ENCODE results near the gene WDR27. TPM values are rescaled to one million over a fixed set of nuclear protein-coding genes. Genes with fewer than 3 reads are reported as not detected.

The WDR27 gene
- 24.5 TPM for total RNA-seq

- H3K36me3 ChIP-seq (ENCODE audit: control insufficient read depth in 3 of 3, insufficient read depth in 3 of 3, low read length in 3 of 3) = peaks cover 2 to 11% (median 8%) of the 10 kb centered on the region in 3 donors
- H3K27me3 ChIP-seq (ENCODE audit: control insufficient read depth in 3 of 3, insufficient read depth in 3 of 3, low read length in 3 of 3) = no peaks in the 10 kb centered on the region
- no peaks in the 10 kb centered on the region for H3K9me3 ChIP-seq (ENCODE audit: control insufficient read depth in 3 of 3, low read length in 3 of 3)
- H3K9ac ChIP-seq (ENCODE audit: low read depth in 1 of 3, low read length in 3 of 3) = peak within 1 kb of the TSS; percentile 91 to 96 (median 93)
- peaks cover 30 to 52% (median 32%) of the 10 kb centered on the region in 3 donors for H3K4me1 ChIP-seq (ENCODE audit: control insufficient read depth in 3 of 3, insufficient read depth in 3 of 3, low read length in 3 of 3)
- peak within 1 kb of the TSS; percentile 90 to 98 (median 97) for H3K4me3 ChIP-seq (ENCODE audit: low read length in 3 of 3)
- H3K27ac ChIP-seq (ENCODE audit: low read depth, low read length) = peak within 1 kb of the TSS; percentile 95
Observed at GRCh38 chr6:169701954-169702839, at the start of gene WDR27, which contains the start of gene C6orf120. WDR27 (minus strand) TSS chr6:169702029; CDS start chr6:169689005, 13,024 bp downstream. C6orf120 (plus strand) TSS chr6:169702126; CDS start chr6:169702460, 334 bp downstream.

- no peaks in the 10 kb centered on the region for H3K27me3 ChIP-seq (ENCODE audit: control insufficient read depth in 3 of 3, insufficient read depth in 3 of 3, low read length in 3 of 3)
- H3K27ac ChIP-seq (ENCODE audit: low read depth, low read length) = no peak overlapping the region
- H3K4me1 ChIP-seq (ENCODE audit: control insufficient read depth in 3 of 3, insufficient read depth in 3 of 3, low read length in 3 of 3) = peaks cover 3 to 10% (median 7%) of the 10 kb centered on the region in 3 donors
- no peak overlapping the region for H3K4me3 ChIP-seq (ENCODE audit: low read length in 3 of 3)
- H3K36me3 ChIP-seq (ENCODE audit: control insufficient read depth in 3 of 3, insufficient read depth in 3 of 3, low read length in 3 of 3) = no peaks in the 10 kb centered on the region
- no peak overlapping the region for H3K9ac ChIP-seq (ENCODE audit: low read depth in 1 of 3, low read length in 3 of 3)
- no peaks in the 10 kb centered on the region for H3K9me3 ChIP-seq (ENCODE audit: control insufficient read depth in 3 of 3, low read length in 3 of 3)
Observed at GRCh38 chr6:169746556-169746955, 44.7 kb upstream of the WDR27 start.

GRCh38 chr6:169745405-169745804, 43.6 kb upstream of the WDR27 start:
- Histone ChIP-seq H3K27me3 (ENCODE audit: control insufficient read depth in 3 of 3, insufficient read depth in 3 of 3, low read length in 3 of 3) (no peaks in the 10 kb centered on the region), H3K9ac (ENCODE audit: low read depth in 1 of 3, low read length in 3 of 3) (no peak overlapping the region), H3K4me1 (ENCODE audit: control insufficient read depth in 3 of 3, insufficient read depth in 3 of 3, low read length in 3 of 3) (peaks cover under 1 to 5% (median 4%) of the 10 kb centered on the region in 3 donors), H3K27ac (ENCODE audit: low read depth, low read length) (no peak overlapping the region), H3K4me3 (ENCODE audit: low read length in 3 of 3) (no peak overlapping the region), H3K36me3 (ENCODE audit: control insufficient read depth in 3 of 3, insufficient read depth in 3 of 3, low read length in 3 of 3) (no peaks in the 10 kb centered on the region), H3K9me3 (ENCODE audit: control insufficient read depth in 3 of 3, low read length in 3 of 3) (no peaks in the 10 kb centered on the region)

GRCh38 chr6:169741344-169741743, 39.5 kb upstream of the WDR27 start:
- H3K36me3 ChIP-seq (ENCODE audit: control insufficient read depth in 3 of 3, insufficient read depth in 3 of 3, low read length in 3 of 3) = no peaks in the 10 kb centered on the region
- H3K9ac ChIP-seq (ENCODE audit: low read depth in 1 of 3, low read length in 3 of 3) = no peak overlapping the region
- H3K4me3 ChIP-seq (ENCODE audit: low read length in 3 of 3) = no peak overlapping the region
- no peaks in the 10 kb centered on the region for H3K27me3 ChIP-seq (ENCODE audit: control insufficient read depth in 3 of 3, insufficient read depth in 3 of 3, low read length in 3 of 3)
- H3K27ac ChIP-seq (ENCODE audit: low read depth, low read length) = no peak overlapping the region
- no peaks in the 10 kb centered on the region for H3K9me3 ChIP-seq (ENCODE audit: control insufficient read depth in 3 of 3, low read length in 3 of 3)
- peaks cover 14 to 18% (median 17%) of the 10 kb centered on the region in 3 donors for H3K4me1 ChIP-seq (ENCODE audit: control insufficient read depth in 3 of 3, insufficient read depth in 3 of 3, low read length in 3 of 3)

GRCh38 chr6:169738976-169739529, 37.2 kb upstream of the WDR27 start:
- Histone ChIP-seq H3K27me3 (ENCODE audit: control insufficient read depth in 3 of 3, insufficient read depth in 3 of 3, low read length in 3 of 3) (no peaks in the 10 kb centered on the region), H3K9ac (ENCODE audit: low read depth in 1 of 3, low read length in 3 of 3) (peak overlapping the region in 2 of 3 donors; percentile 38 to 74), H3K9me3 (ENCODE audit: control insufficient read depth in 3 of 3, low read length in 3 of 3) (no peaks in the 10 kb centered on the region), H3K4me1 (ENCODE audit: control insufficient read depth in 3 of 3, insufficient read depth in 3 of 3, low read length in 3 of 3) (peaks cover 14 to 21% (median 18%) of the 10 kb centered on the region in 3 donors), H3K4me3 (ENCODE audit: low read length in 3 of 3) (peak overlapping the region in 1 of 3 donors; percentile 67), H3K27ac (ENCODE audit: low read depth, low read length) (peak overlapping the region; percentile 8), H3K36me3 (ENCODE audit: control insufficient read depth in 3 of 3, insufficient read depth in 3 of 3, low read length in 3 of 3) (no peaks in the 10 kb centered on the region)

GRCh38 chr6:169738204-169738975, 36.6 kb upstream of the WDR27 start:
- H3K4me3 ChIP-seq (ENCODE audit: low read length in 3 of 3) = peak overlapping the region; percentile 53 to 67 (median 59)
- H3K27me3 ChIP-seq (ENCODE audit: control insufficient read depth in 3 of 3, insufficient read depth in 3 of 3, low read length in 3 of 3) = no peaks in the 10 kb centered on the region
- H3K4me1 ChIP-seq (ENCODE audit: control insufficient read depth in 3 of 3, insufficient read depth in 3 of 3, low read length in 3 of 3) = peaks cover 14 to 21% (median 18%) of the 10 kb centered on the region in 3 donors
- H3K27ac ChIP-seq (ENCODE audit: low read depth, low read length) = peak overlapping the region; percentile 5
- H3K9me3 ChIP-seq (ENCODE audit: control insufficient read depth in 3 of 3, low read length in 3 of 3) = no peaks in the 10 kb centered on the region
- H3K36me3 ChIP-seq (ENCODE audit: control insufficient read depth in 3 of 3, insufficient read depth in 3 of 3, low read length in 3 of 3) = no peaks in the 10 kb centered on the region
- H3K9ac ChIP-seq (ENCODE audit: low read depth in 1 of 3, low read length in 3 of 3) = peak overlapping the region; percentile 38 to 74 (median 59)

GRCh38 chr6:169729961-169730360, 28.1 kb upstream of the WDR27 start:
- Histone ChIP-seq H3K4me3 (ENCODE audit: low read length in 3 of 3) (no peak overlapping the region), H3K9ac (ENCODE audit: low read depth in 1 of 3, low read length in 3 of 3) (no peak overlapping the region), H3K9me3 (ENCODE audit: control insufficient read depth in 3 of 3, low read length in 3 of 3) (no peaks in the 10 kb centered on the region), H3K36me3 (ENCODE audit: control insufficient read depth in 3 of 3, insufficient read depth in 3 of 3, low read length in 3 of 3) (no peaks in the 10 kb centered on the region), H3K27ac (ENCODE audit: low read depth, low read length) (no peak overlapping the region), H3K4me1 (ENCODE audit: control insufficient read depth in 3 of 3, insufficient read depth in 3 of 3, low read length in 3 of 3) (peaks cover 2 to 4% (median 3%) of the 10 kb centered on the region in 3 donors), H3K27me3 (ENCODE audit: control insufficient read depth in 3 of 3, insufficient read depth in 3 of 3, low read length in 3 of 3) (no peaks in the 10 kb centered on the region)

- no peaks in the 10 kb centered on the region for H3K36me3 ChIP-seq (ENCODE audit: control insufficient read depth in 3 of 3, insufficient read depth in 3 of 3, low read length in 3 of 3)
- H3K4me3 ChIP-seq (ENCODE audit: low read length in 3 of 3) = no peak overlapping the region
- peaks cover 11 to 17% (median 14%) of the 10 kb centered on the region in 3 donors for H3K4me1 ChIP-seq (ENCODE audit: control insufficient read depth in 3 of 3, insufficient read depth in 3 of 3, low read length in 3 of 3)
- no peaks in the 10 kb centered on the region for H3K27me3 ChIP-seq (ENCODE audit: control insufficient read depth in 3 of 3, insufficient read depth in 3 of 3, low read length in 3 of 3)
- no peak overlapping the region for H3K9ac ChIP-seq (ENCODE audit: low read depth in 1 of 3, low read length in 3 of 3)
- H3K9me3 ChIP-seq (ENCODE audit: control insufficient read depth in 3 of 3, low read length in 3 of 3) = no peaks in the 10 kb centered on the region
- H3K27ac ChIP-seq (ENCODE audit: low read depth, low read length) = no peak overlapping the region
Observed at GRCh38 chr6:169726963-169727362, 25.1 kb upstream of the WDR27 start.

- Histone ChIP-seq H3K9ac (ENCODE audit: low read depth in 1 of 3, low read length in 3 of 3) (no peak overlapping the region), H3K27me3 (ENCODE audit: control insufficient read depth in 3 of 3, insufficient read depth in 3 of 3, low read length in 3 of 3) (no peaks in the 10 kb centered on the region), H3K9me3 (ENCODE audit: control insufficient read depth in 3 of 3, low read length in 3 of 3) (no peaks in the 10 kb centered on the region), H3K4me1 (ENCODE audit: control insufficient read depth in 3 of 3, insufficient read depth in 3 of 3, low read length in 3 of 3) (peaks cover 15 to 24% (median 17%) of the 10 kb centered on the region in 3 donors), H3K36me3 (ENCODE audit: control insufficient read depth in 3 of 3, insufficient read depth in 3 of 3, low read length in 3 of 3) (no peaks in the 10 kb centered on the region), H3K27ac (ENCODE audit: low read depth, low read length) (no peak overlapping the region), H3K4me3 (ENCODE audit: low read length in 3 of 3) (no peak overlapping the region)
Observed at GRCh38 chr6:169726049-169726400, 24.2 kb upstream of the WDR27 start.
